Uterus (tissue), 2 donors: ENCODE data around the gene SLC7A14.

Source experiments
- CTCF ChIP-seq, 4 experiments: fragments of 200-600 bp in 2 of 4; fragments of 450-650 bp in 2 of 4; sonication (generic) in 2 of 4; IDR thresholded peaks; one replicate each; pipeline ENCODE4 v1.5.1; 2016 to 2019; ENCODE audit warnings: antibody characterized with exemption in 4 of 4, mild to moderate bottlenecking in 2 of 4, moderate library complexity in 1 of 4
- POLR2A ChIP-seq, 2 donors: fragments of 450-650 bp; IDR thresholded peaks; one replicate each; pipeline ENCODE4 v1.6.1; 2016; ENCODE audit warnings: antibody characterized with exemption in 2 of 2, mild to moderate bottlenecking in 1 of 2, moderate library complexity in 1 of 2

- TF ChIP-seq CTCF (IDR thresholded peaks at IDR 0.05) (no peak), POLR2A (IDR thresholded peaks at IDR 0.05) (no peak)
Observed at GRCh38 chr3:170606675-170607074, 20.8 kb upstream of the SLC7A14 start.
